Measurements from ENCODE around the gene DOCK11. TPM values are rescaled to one million over a fixed set of nuclear protein-coding genes. Genes with fewer than 3 reads are reported as not detected.

The DOCK11 gene
- total and polyA plus RNA-seq, 2 of the 4 experiments (the other 2 are of a cell fraction) = 3.9 to 13.1 TPM

- H3K36me3 ChIP-seq (ENCODE audit: control insufficient read depth, insufficient read depth, low read length) = no peaks in the 10 kb centered on the region
- peaks cover 5 to 15% of the 10 kb centered on the region in 2 experiments for H3K79me1 ChIP-seq (ENCODE audit: low read depth in 1 of 2, low read length in 2 of 2)
- H2BK20ac ChIP-seq (ENCODE audit: low read depth, low read length) = peak overlapping the region; percentile 74
- H3K4me3 ChIP-seq (ENCODE audit: insufficient read depth, low read depth, low read length) = no peak overlapping the region
- ChIA-PET CTCF (interaction anchor here (0.9 kb wide), 1 partner anchor 15 kb away, joined by 3 read pairs; no protein-coding TSS in a partner anchor), POLR2A (ENCODE audit: unreplicated experiment) (no interaction called here)
- peak overlapping the region; percentile 32 for H2AK9ac ChIP-seq (replicated peaks; ENCODE audit: low read depth, low read length, poor library complexity)
- DNase-seq = peak; percentile 80
- peak overlapping the region; percentile 92 for H2BK5ac ChIP-seq (ENCODE audit: low read depth, low read length, poor library complexity, severe bottlenecking)
- peaks cover 20% of the 10 kb centered on the region for H3K4me1 ChIP-seq (ENCODE audit: control insufficient read depth, insufficient read depth, low read length)
- peak overlapping the region; percentile 81; the same call in 1 of the 2 replicates for H3K27ac ChIP-seq (ENCODE audit: insufficient read depth, low read length)
- H4K20me1 ChIP-seq (ENCODE audit: insufficient read depth, low read length) = no peaks in the 10 kb centered on the region; the same call in 1 of the 2 replicates
- H3K18ac ChIP-seq (ENCODE audit: low read depth, low read length) = peak overlapping the region; percentile 96
- peak overlapping the region; percentile 50 to 66; a peak in 3 of 4 replicates for H4K8ac ChIP-seq (ENCODE audit: low read depth in 2 of 2, low read length in 2 of 2)
- BruUV-seq (replicated peaks) = no TSS peak
- peak overlapping the region; percentile 42; the same call in 1 of the 2 replicates for H2AK5ac ChIP-seq (ENCODE audit: low read depth, low read length)
- intact Hi-C loops (cut with micrococcal nuclease) = no loop called here
- H2BK120ac ChIP-seq (ENCODE audit: low read depth, low read length) = peak overlapping the region; percentile 58
- H4K5ac ChIP-seq (ENCODE audit: low read depth, low read length) = peak overlapping the region; percentile 99
- H3K4me2 ChIP-seq (ENCODE audit: low read depth, low read length) = peak overlapping the region; percentile 87
- no peaks in the 10 kb centered on the region for H3K9me1 ChIP-seq (ENCODE audit: insufficient read depth, low read length)
- H2BK15ac ChIP-seq (ENCODE audit: low read depth, low read length) = 0 out of 3 replicates have a peak overlapping the region, but pooled peaks have one; percentile 30
- H4K91ac ChIP-seq (ENCODE audit: insufficient read depth, low read depth, low read length) = peak overlapping the region; percentile 76
- ATAC-seq (ENCODE audit: low read depth) = peak; percentile 58
- H3K9ac ChIP-seq (ENCODE audit: low read depth, low read length) = 0 out of 2 replicates have a peak overlapping the region, but pooled peaks have one; percentile 2
- no peaks in the 10 kb centered on the region for H3K27me3 ChIP-seq (ENCODE audit: control insufficient read depth, insufficient read depth, low read length)
- H3K14ac ChIP-seq (replicated peaks; ENCODE audit: low read depth, low read length) = peak overlapping the region; percentile 18; the same call in 1 of the 2 replicates
- peak overlapping the region; percentile 52; the same call in 1 of the 2 replicates for H3K56ac ChIP-seq (ENCODE audit: extremely low read depth, insufficient read depth, low read length)
- H3K23ac ChIP-seq (ENCODE audit: low read depth, low read length) = peak overlapping the region; percentile 39; the same call in 1 of the 2 replicates
- TF ChIP-seq POLR2A (IDR thresholded peaks at IDR 0.05; ENCODE audit: low read depth, low read length) (no peak), FOS (IDR thresholded peaks at IDR 0.05; ENCODE audit: low read depth, low read length) (peak; percentile 82), CHD1 (IDR thresholded peaks at IDR 0.05; ENCODE audit: low read depth, low read length) (no peak), BHLHE40 (IDR thresholded peaks at IDR 0.05; ENCODE audit: low read depth, low read length) (no peak), CEBPB (IDR thresholded peaks at IDR 0.05; ENCODE audit: low read depth, low read length) (peak; percentile 93), NFE2L2 (IDR thresholded peaks at IDR 0.05; ENCODE audit: low read depth, low read length) (peak; percentile 54; the same call in 1 of the 2 replicates)
- no CpG with 5 or more reads among the region's 5 CpGs for WGBS, 2 experiments (ENCODE audit: extremely low coverage in 2 of 2, insufficient read length in 1 of 2)
- no peaks in the 10 kb centered on the region for H3K9me3 ChIP-seq (ENCODE audit: control insufficient read depth, insufficient read depth, low read length)
- in situ Hi-C loops (cut with MboI; ENCODE audit: low sequenced_read_pairs) = no loop called here
- no peak overlapping the region for H2AFZ ChIP-seq (replicated peaks; ENCODE audit: low read length, poor library complexity)
- dilution Hi-C loops (cut with HindIII; ENCODE audit: low sequenced_read_pairs, unreplicated experiment) = no loop called here
- peak overlapping the region; percentile 81 for H3K4ac ChIP-seq (ENCODE audit: low read depth, low read length)
Measured at GRCh38 chrX:118520216-118521206, 24.9 kb downstream of the DOCK11 start.
